ENCODE measurements around the gene MEF2C.

GRCh38 chr5:88930335-88930734, 47.4 kb upstream of the MEF2C start:
- TF ChIP-seq CTCF (optimal IDR thresholded peaks at IDR 0.05 in 1 of 3, IDR thresholded peaks at IDR 0.05 in 1 of 3, conservative IDR thresholded peaks at IDR 0.05 in 1 of 3; ENCODE audit: extremely low read depth in 1 of 3, insufficient read depth in 2 of 3, low read length in 3 of 3): no peak
- no peak for TF ChIP-seq EZH2 (IDR thresholded peaks at IDR 0.05; ENCODE audit: low read length)

All from keratinocyte (primary cell).